ENCODE measurements around the gene AHSG.

Gene AHSG

GRCh38 chr3:186646106-186646505, 33.2 kb downstream of the AHSG start:
- TF ChIP-seq CTCF (IDR thresholded peaks at IDR 0.05; ENCODE audit: extremely low read depth, missing control alignments) = no peak

DNA sequence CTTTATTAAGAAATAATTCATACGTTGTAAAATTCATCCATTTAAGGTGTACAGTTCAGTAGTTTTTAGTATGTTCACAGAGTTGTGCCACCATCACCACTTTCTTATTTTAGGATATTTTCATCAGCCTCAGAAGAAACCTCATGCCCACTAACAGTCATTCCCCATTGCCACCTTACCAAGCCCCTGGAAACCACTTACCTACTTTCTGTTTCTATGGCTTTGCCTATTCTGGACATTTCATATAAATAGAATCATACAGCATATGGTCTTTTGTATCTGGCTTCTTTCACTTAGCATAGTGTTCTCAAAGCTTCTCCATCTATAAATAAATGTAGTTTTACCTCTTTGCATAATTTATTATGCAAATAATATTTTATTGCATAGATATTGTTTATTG, 34.0 kb downstream of the AHSG start:
- no peak for DNase-seq (ENCODE audit: low spot score)
- no peak for TF ChIP-seq CTCF (IDR thresholded peaks at IDR 0.05; ENCODE audit: extremely low read depth, missing control alignments)

More at GRCh38 chr3:186646106-186646505, 33.2 kb downstream of the AHSG start:
- no peak for DNase-seq (ENCODE audit: low spot score)

- DNase-seq (ENCODE audit: low spot score) = no peak
Observed at GRCh38 chr3:186648851-186649250, 36.0 kb downstream of the AHSG start.

GRCh38 chr3:186651678-186652215, 38.9 kb downstream of the AHSG start:
- DNase-seq (ENCODE audit: low spot score) = no peak
- no peak for TF ChIP-seq CTCF (IDR thresholded peaks at IDR 0.05; ENCODE audit: extremely low read depth, missing control alignments)

More at GRCh38 chr3:186648851-186649250, 36.0 kb downstream of the AHSG start:
- TF ChIP-seq CTCF (IDR thresholded peaks at IDR 0.05; ENCODE audit: extremely low read depth, missing control alignments) = no peak

- peak; percentile 54 for DNase-seq (ENCODE audit: low spot score)
- TF ChIP-seq CTCF (IDR thresholded peaks at IDR 0.05; ENCODE audit: extremely low read depth, missing control alignments) = no peak
Observed at GRCh38 chr3:186653080-186653707, 40.3 kb downstream of the AHSG start.

GRCh38 chr3:186653984-186654383, 41.1 kb downstream of the AHSG start:
- DNase-seq (ENCODE audit: low spot score) = no peak
- no peak for TF ChIP-seq CTCF (IDR thresholded peaks at IDR 0.05; ENCODE audit: extremely low read depth, missing control alignments)

DNA sequence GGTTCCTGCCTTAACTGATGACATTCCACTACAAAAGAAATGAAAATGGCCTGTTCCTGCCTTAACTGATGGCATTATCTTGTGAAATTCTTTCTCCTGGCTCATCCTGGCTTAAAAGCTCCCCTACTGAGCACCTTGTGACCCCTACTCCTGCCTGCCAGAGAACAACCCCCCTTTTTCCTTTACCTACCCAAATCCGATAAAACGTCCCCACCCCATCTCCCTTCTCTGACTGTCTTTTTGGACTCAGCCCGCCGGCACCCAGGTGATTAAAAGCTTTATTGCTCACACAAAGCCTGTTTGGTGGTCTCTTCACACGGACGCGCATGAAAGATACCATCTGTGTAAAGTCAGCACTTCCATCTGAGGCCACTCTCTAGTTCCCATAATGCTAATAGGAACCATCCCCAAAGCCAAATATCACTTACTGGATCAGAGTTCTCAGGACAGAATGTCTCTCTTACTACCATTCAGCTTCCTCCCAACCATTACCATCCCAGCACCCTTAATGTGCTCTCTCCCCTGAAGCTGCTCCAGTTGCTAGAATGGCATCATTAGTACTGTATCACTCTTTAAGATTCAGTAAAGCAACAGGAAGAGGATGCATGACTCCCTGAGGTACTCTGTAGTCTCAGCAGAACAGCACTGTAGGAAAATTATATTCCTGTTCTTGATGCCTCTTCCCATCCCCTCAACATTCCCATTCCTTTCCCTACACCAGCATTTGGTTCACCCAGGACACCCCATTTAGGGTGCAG, 50.7 kb downstream of the AHSG start:
- TF ChIP-seq CTCF (IDR thresholded peaks at IDR 0.05; ENCODE audit: extremely low read depth, missing control alignments) = no peak
- DNase-seq (ENCODE audit: low spot score) = no peak

All from GM20000 (cell line).